Common myeloid progenitor, CD34-positive (primary cell): ENCODE results near the gene ZFR2.
"Not testable (repeated sequence)": the region's sequence is repeated elsewhere in the genome, so short reads cannot be mapped to it uniquely, and the experiment has no call there.

ENCODE experiments used
- CTCF ChIA-PET: fragments of 350-600 bp; sonication (Branson Sonifier 250); formaldehyde crosslinking; loops from one replicate; lab custom pipeline; 2021; ENCODE audit warnings: antibody characterized with exemption; lab: Charles Lee
- POLR2A ChIA-PET: fragments of 350-600 bp; sonication (Branson Sonifier 250); formaldehyde crosslinking; loops from one replicate; lab custom pipeline; 2021; ENCODE audit warnings: antibody characterized with exemption; lab: Charles Lee
- DNase-seq, 3 donors: peaks; one replicate each; pipeline versions ENCODE4 v3.0.0 to v3.0.0-alpha.2; 2013
- H3K27ac ChIP-seq, 2 experiments: 1 replicate in 1 of 2; 2 replicates in 1 of 2; pipeline ENCODE4 v1.7.0; 2013; ENCODE audit warnings: inconsistent platforms in 2 of 2, low read length in 2 of 2, mild to moderate bottlenecking in 2 of 2, low read depth in 1 of 2, moderate library complexity in 1 of 2; ENCODE audit not compliant: severe bottlenecking in 2 of 2, insufficient read depth in 1 of 2, poor library complexity in 1 of 2
- H3K27me3 ChIP-seq, 5 experiments: replicated peaks in 2 of 5; 1 replicate in 3 of 5; 2 replicates in 2 of 5; pipeline versions ENCODE4 v1.6.1 to v1.7.0; 2013; ENCODE audit warnings: low read length in 4 of 5, mild to moderate bottlenecking in 2 of 5, moderate library complexity in 2 of 5, inconsistent platforms in 1 of 5; ENCODE audit not compliant: insufficient read depth in 5 of 5, control insufficient read depth in 4 of 5
- H3K36me3 ChIP-seq, 4 experiments: 1 replicate in 2 of 4; 2 replicates in 2 of 4; pipeline versions ENCODE4 v1.6.1 to v1.7.0; 2013; ENCODE audit warnings: low read length in 3 of 4, control low read depth in 1 of 4, mild to moderate bottlenecking in 1 of 4; ENCODE audit not compliant: control insufficient read depth in 4 of 4, insufficient read depth in 4 of 4
- H3K4me1 ChIP-seq, 4 experiments: 1 replicate in 3 of 4; 2 replicates in 1 of 4; pipeline versions ENCODE4 v1.6.1 to v1.7.1; 2013; ENCODE audit warnings: low read length in 3 of 4, mild to moderate bottlenecking in 3 of 4, control low read depth in 1 of 4, inconsistent platforms in 1 of 4, moderate library complexity in 1 of 4; ENCODE audit not compliant: control insufficient read depth in 4 of 4, insufficient read depth in 4 of 4; ENCODE audit errors: control extremely low read depth in 1 of 4
- H3K4me3 ChIP-seq, 7 experiments: 1 replicate in 4 of 7; 2 replicates in 3 of 7; pipeline versions ENCODE4 v1.5.1 to v1.7.0; 2013; ENCODE audit warnings: mild to moderate bottlenecking in 7 of 7, low read length in 6 of 7, moderate library complexity in 6 of 7, inconsistent platforms in 2 of 7, low read depth in 2 of 7, control low read depth in 1 of 7; ENCODE audit not compliant: insufficient read depth in 4 of 7, control insufficient read depth in 1 of 7; ENCODE audit errors: extremely low read depth in 1 of 7
- H3K9me3 ChIP-seq, 5 experiments: 1 replicate in 4 of 5; 2 replicates in 1 of 5; pipeline versions ENCODE4 v1.6.1 to v1.7.1; 2013; ENCODE audit warnings: low read length in 4 of 5, mild to moderate bottlenecking in 2 of 5, inconsistent platforms in 1 of 5, low read depth in 1 of 5, moderate library complexity in 1 of 5; ENCODE audit not compliant: control insufficient read depth in 4 of 5, insufficient read depth in 2 of 5; ENCODE audit errors: control extremely low read depth in 1 of 5
- WGBS: methylation state at CpG from one replicate; pipeline ENCODE4 v1.1.5; 2013; ENCODE audit not compliant: insufficient coverage; 5-methylcytosine and 5-hydroxymethylcytosine counted together

The ZFR2 gene

DNA sequence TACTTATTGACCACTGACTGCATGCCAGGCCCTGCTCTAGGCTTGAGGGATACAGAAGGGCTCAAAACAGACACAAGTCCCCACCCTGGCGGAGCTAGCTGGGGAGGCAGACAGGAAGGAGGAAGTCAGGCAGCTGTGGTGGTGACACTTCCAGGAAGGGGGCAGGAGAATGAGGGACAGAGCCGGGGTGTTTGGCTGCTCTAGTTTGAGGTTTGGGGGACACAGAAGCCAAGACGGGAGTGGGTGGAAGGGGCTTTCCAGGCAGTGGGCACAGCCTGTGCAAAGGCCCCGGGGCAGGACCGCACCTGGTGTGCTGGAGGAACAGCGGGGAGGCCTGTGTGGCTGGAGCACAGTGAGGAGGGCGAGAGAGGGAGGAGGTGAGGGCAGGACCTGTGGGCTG is 102.3 kb downstream of the ZFR2 start:
- peaks cover 4 to 11% (median 7%) of the 10 kb centered on the region in 4 experiments for H3K4me1 ChIP-seq
- no peak overlapping the region for H3K4me3 ChIP-seq
- no peak for DNase-seq
- peaks cover 0 to 31% (median 26%) of the 10 kb centered on the region in 4 experiments for H3K36me3 ChIP-seq
- CTCF ChIA-PET = interaction anchor here (0.9 kb wide), 1 partner anchor 10 kb away, joined by 3 read pairs; no protein-coding TSS in a partner anchor
- POLR2A ChIA-PET = interaction anchor here (0.6 kb wide), 1 partner anchor 111 kb away, joined by 4 read pairs; no protein-coding TSS in a partner anchor
- no peaks in the 10 kb centered on the region for H3K27me3 ChIP-seq
- 79% methylated on average over 7 of the region's 7 CpGs for WGBS
- H3K9me3 ChIP-seq = no peaks in the 10 kb centered on the region
- no peak overlapping the region for H3K27ac ChIP-seq

DNA sequence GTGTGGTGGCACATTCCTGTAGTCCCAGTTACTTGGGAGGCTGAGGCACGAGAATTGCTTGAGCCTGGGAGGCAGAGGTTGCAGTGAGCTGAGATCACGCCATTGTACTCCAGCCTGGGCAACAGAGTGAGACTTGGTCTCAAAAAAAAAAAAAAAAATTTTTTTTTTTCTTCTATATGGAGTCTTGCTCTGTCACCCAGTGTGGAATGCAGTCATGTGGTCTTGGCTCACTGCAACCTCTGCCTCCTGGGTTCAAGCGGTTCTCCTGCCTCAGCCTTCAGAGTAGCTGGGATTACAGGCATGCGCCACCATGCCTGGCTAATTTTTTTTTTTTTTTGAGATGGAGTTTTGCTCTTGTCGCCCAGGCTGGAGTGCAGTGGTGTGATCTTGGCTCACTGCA is 103.1 kb downstream of the ZFR2 start:
- peaks cover 4 to 17% (median 12%) of the 10 kb centered on the region in 4 experiments for H3K4me1 ChIP-seq
- DNase-seq, CTCF ChIA-PET, H3K9me3 ChIP-seq, H3K4me3 ChIP-seq, H3K27ac ChIP-seq, H3K27me3 ChIP-seq: not testable (repeated sequence)
- POLR2A ChIA-PET = interaction anchor here (0.6 kb wide), 1 partner anchor 111 kb away, joined by 4 read pairs; no protein-coding TSS in a partner anchor
- 90% methylated on average over 2 of the region's 5 CpGs for WGBS
- H3K36me3 ChIP-seq = peaks cover 0 to 31% (median 26%) of the 10 kb centered on the region in 4 experiments

DNA sequence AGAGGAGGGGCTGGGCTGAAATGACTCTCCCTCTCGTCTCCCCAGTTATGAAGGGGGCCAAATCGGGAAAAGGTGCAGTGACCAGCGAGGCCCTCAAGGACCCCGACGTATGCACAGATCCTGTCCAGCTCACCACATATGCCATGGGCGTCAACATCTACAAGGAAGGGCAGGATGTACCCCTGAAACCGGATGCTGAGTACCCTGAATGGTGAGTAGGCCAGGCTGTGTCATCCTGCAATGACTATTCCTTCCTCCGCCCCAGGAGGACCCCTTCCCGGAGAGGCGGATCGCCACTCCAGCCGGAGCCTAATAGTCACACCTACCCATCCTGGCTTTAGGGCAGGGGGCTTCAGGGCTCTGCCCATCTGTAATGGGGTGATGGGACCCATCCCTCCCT is 103.7 kb downstream of the ZFR2 start:
- peaks cover 4 to 20% (median 14%) of the 10 kb centered on the region in 4 experiments for H3K4me1 ChIP-seq
- no peak overlapping the region for H3K27ac ChIP-seq
- ChIA-PET CTCF (no interaction called here), POLR2A (no interaction called here)
- H3K27me3 ChIP-seq = no peaks in the 10 kb centered on the region
- H3K9me3 ChIP-seq = no peaks in the 10 kb centered on the region
- peaks cover 0 to 31% (median 27%) of the 10 kb centered on the region in 4 experiments for H3K36me3 ChIP-seq
- no peak for DNase-seq
- WGBS = 98% methylated on average over 12 of the region's 12 CpGs
- no peak overlapping the region for H3K4me3 ChIP-seq

DNA sequence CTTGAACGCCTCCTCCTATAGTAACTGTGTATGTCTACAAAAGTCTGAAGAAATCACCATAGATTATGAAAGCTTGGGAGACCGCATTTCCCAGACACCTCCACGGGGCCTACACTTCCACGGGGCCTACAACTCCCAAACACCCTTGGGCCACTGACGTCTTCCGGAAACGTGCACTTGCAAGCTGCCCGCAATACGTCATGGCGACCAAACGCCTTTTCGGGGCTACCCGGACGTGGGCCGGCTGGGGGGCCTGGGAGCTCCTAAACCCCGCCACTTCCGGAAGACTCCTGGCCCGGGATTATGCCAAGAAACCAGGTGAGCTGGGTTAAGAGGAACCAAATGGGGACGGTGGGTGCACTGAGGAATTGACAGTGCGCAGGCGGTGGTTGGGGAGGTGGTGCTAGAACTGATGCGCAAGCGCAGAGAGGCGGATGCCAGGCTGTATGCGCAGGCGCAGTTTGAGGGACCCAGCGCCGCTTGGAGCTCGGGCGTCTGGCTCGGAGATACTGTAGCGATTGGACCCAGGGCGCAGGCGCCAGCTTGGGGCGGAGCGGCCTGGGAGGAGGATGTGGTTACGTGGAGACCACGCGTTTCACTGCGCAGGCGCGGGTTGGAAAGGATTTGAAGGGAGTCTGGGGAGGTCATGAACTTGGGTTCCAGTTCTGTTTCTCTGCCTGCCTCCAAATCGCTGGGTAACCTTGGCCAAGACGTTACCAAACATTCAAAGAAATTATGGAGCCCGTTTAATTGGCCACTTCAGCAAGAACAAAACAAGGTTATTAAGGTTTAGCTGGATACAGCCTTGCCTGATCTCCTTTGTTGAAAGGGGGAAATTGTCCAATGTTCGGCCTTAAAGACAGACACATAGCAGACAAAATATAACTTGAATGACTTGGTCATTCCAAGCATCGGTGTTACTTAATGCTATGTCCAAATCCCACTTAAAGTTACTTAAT is 106.1 kb downstream of the ZFR2 start, which contains the start of gene MRPL54:
TSS of gene MRPL54 (plus strand) at position 182 of the 959 bp plus-strand sequence. CDS start at position 201, 19 bp downstream.
- DNase-seq = peak; percentile 99
- POLR2A ChIA-PET = interaction anchor here (0.6 to 1.4 kb wide), 7 partner anchors 8 to 223 kb away, joined by 3 to 10 read pairs (median 3); partner anchors contain the start of gene EEF2
- Histone ChIP-seq H3K27ac (peak within 1 kb of the TSS; percentile 99 to 100), H3K4me3 (peak within 1 kb of the TSS; percentile 80 to 97 (median 92)), H3K4me1 (peaks cover 4 to 20% (median 15%) of the 10 kb centered on the region in 4 experiments), H3K9me3 (no peaks in the 10 kb centered on the region), H3K27me3 (no peaks in the 10 kb centered on the region), H3K36me3 (peaks cover 0 to 36% (median 26%) of the 10 kb centered on the region in 4 experiments)
- 1% methylated on average over 32 of the region's 47 CpGs for WGBS
- CTCF ChIA-PET = interaction anchor here (0.6 to 2.7 kb wide), 16 partner anchors 9 to 223 kb away, joined by 3 to 14 read pairs (median 3); partner anchors contain the start of genes EEF2 and RAX2

DNA sequence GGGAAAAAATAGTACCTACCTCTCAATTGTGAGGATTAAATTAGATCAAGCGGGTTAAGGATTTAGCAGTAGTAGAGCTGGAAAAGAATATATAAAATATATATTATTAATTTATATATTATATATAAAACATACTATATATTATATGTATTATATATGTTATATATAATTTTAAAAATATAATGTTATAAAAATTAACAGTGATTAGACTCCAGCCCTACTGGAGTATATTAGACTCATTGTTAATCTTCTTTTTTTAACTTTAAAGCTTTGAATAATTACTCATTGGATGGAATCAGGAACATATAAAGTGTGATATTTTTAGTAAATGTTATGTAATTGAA is 106.7 kb downstream of the ZFR2 start:
- no peak for DNase-seq
- Histone ChIP-seq H3K36me3 (peaks cover 0 to 31% (median 21%) of the 10 kb centered on the region in 4 experiments), H3K4me3 (peak overlapping the region in 3 of 7 experiments; percentile 92 to 97 (median 95)), H3K27ac (peak overlapping the region; percentile 99 to 100), H3K4me1 (peaks cover 4 to 20% (median 15%) of the 10 kb centered on the region in 4 experiments), H3K27me3 (no peaks in the 10 kb centered on the region), H3K9me3 (no peaks in the 10 kb centered on the region)
- POLR2A ChIA-PET = interaction anchor here (0.8 to 1.4 kb wide), 4 partner anchors 18 to 208 kb away, joined by 3 to 10 read pairs (median 3); no protein-coding TSS in a partner anchor
- CTCF ChIA-PET = interaction anchor here (0.6 to 2.7 kb wide), 14 partner anchors 10 to 223 kb away, joined by 3 to 14 read pairs (median 4); partner anchors contain the start of genes EEF2 and RAX2
- no CpG with 5 or more reads among the region's 1 CpG for WGBS

DNA sequence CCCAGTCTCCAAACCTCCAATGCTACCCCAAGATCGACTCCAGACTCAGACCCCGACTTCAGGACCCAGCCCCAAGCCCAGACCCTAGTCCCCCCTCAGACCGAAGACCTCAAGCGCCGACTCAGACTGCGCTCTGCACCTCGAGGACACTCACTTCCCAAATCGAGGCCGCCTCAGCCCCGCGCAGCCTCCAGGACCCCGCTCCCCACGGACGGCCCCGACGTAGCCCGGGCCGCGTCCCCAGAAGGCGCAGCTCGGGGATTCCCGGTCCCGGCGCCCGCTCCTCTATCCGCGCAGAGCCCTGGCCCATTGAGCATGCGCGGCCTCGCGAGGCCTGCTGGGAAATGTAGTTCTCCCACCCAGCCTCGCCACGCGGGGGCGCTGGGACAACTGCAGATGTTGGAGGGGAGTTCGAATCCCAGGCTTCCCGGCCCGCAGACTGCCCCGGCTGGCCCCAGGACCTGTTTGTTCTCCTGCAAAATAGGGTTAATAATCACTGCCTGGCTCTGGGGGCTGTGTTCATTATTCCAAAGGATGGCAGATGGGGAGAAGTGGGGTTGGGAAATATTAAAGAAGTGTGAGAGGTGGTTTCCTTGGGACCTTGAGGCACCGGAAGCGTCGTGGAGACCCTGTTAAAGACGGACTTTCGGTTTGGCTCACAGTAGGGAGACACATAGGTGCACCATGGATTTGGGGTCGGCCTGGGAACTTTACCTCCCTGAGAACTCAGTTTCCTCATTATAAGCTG is 107.3 kb downstream of the ZFR2 start, which contains the start of gene APBA3:
TSS of gene APBA3 (minus strand) at position 311 of the 748 bp plus-strand sequence. CDS start 1,428 bp downstream, outside the sequence.
- H3K4me3 ChIP-seq = peak within 1 kb of the TSS; percentile 80 to 97 (median 92)
- no peaks in the 10 kb centered on the region for H3K27me3 ChIP-seq
- DNase-seq = peak; percentile 85 to 90 (median 88)
- peak within 1 kb of the TSS; percentile 99 to 100 for H3K27ac ChIP-seq
- ChIA-PET POLR2A (no interaction called here), CTCF (interaction anchor here (0.8 to 2.7 kb wide), 10 partner anchors 9 to 224 kb away, joined by 3 to 14 read pairs (median 4); partner anchors contain the start of genes EEF2 and RAX2)
- H3K9me3 ChIP-seq = no peaks in the 10 kb centered on the region
- peaks cover 4 to 20% (median 15%) of the 10 kb centered on the region in 4 experiments for H3K4me1 ChIP-seq
- peaks cover 2 to 26% (median 17%) of the 10 kb centered on the region in 4 experiments for H3K36me3 ChIP-seq
- WGBS = 2% methylated on average over 43 of the region's 45 CpGs
